A549 (cell line): Measurements from ENCODE around the gene P2RY8.

Experiments used
- CTCF ChIP-seq: fragments of >200 bp; sonication (Bioruptor Twin); formaldehyde crosslinking; IDR thresholded peaks from 3 replicates; pipeline ENCODE4 v1.5.1; 2016
- HMGXB4 ChIP-seq: fragments of 250-450 bp; sonication (Bioruptor Pico); IDR thresholded peaks from 2 replicates; pipeline ENCODE4 v1.5.0; 2021; ENCODE audit warnings: mild to moderate bottlenecking, moderate library complexity, borderline replicate concordance
- MAZ ChIP-seq: fragments of 150-350 bp; IDR thresholded peaks from 2 replicates; pipeline ENCODE4 v1.6.1; 2014; ENCODE audit warnings: antibody characterized with exemption, low read depth, low read length, borderline replicate concordance
- MYC ChIP-seq: IDR thresholded peaks from 2 replicates; pipeline ENCODE4 v1.6.1; 2012; ENCODE audit warnings: mild to moderate bottlenecking, inconsistent platforms, low read length, improper control_type of control experiment, borderline replicate concordance
- POLR2A ChIP-seq: IDR thresholded peaks from 2 replicates; pipeline ENCODE4 v1.6.1; 2012; ENCODE audit warnings: mild to moderate bottlenecking, low read length
- RNF2 ChIP-seq: fragments of 200-600 bp; sonication (generic); IDR thresholded peaks from 2 replicates; pipeline ENCODE4 v1.6.1; 2016; ENCODE audit warnings: low read depth, mild to moderate bottlenecking, antibody characterized with exemption, moderate library complexity, borderline replicate concordance
- TP53 ChIP-seq: fragments of 250-450 bp; sonication (Bioruptor Pico); IDR thresholded peaks from 2 replicates; pipeline ENCODE4 v1.5.0; 2021; ENCODE audit warnings: mild to moderate bottlenecking, moderate library complexity
- USF2 ChIP-seq: fragments of 450-650 bp; IDR thresholded peaks from 2 replicates; pipeline ENCODE4 v1.6.1; 2014; ENCODE audit warnings: antibody characterized with exemption

GRCh38 chrX:1527457-1527856, 9.5 kb downstream of the P2RY8 start:
- TF ChIP-seq HMGXB4 = no peak
- TF ChIP-seq MAZ = no peak
- TF ChIP-seq RNF2 = no peak
- no peak for TF ChIP-seq USF2
- TF ChIP-seq TP53 = no peak
- TF ChIP-seq MYC = no peak
- no peak for TF ChIP-seq CTCF
- TF ChIP-seq POLR2A = no peak
